ENCODE results near the gene OR4Q2.
"Not testable (repeated sequence)": the region's sequence is repeated elsewhere in the genome, so short reads cannot be mapped to it uniquely, and the experiment has no call there.

Gene OR4Q2

GRCh38 chr14:20001863-20002262, at the start of gene OR4Q2:
Gene OR4Q2, plus strand, starts transcription at chr14:20002163.
- DNase-seq, result no peak

DNA sequence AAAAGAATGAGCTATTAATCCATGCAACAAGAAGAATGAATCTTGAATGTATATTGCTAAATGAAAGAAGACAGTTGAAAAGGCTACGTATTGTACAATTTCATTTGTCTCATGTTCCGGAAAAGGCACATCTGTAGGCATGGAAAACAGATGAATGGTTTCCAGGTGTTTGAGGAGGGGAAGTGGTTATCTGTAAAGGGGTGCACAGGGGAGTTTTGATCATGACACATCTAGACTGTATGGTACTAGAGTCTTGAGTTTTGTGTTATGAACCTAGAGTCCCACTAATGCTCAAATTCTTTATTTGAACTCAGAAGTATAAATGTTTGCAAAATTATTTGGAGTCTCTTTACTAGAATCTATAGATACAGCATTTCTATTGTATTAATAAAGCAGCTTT, 32.2 kb upstream of the OR4Q2 start:
- not testable (repeated sequence) for DNase-seq

DNA sequence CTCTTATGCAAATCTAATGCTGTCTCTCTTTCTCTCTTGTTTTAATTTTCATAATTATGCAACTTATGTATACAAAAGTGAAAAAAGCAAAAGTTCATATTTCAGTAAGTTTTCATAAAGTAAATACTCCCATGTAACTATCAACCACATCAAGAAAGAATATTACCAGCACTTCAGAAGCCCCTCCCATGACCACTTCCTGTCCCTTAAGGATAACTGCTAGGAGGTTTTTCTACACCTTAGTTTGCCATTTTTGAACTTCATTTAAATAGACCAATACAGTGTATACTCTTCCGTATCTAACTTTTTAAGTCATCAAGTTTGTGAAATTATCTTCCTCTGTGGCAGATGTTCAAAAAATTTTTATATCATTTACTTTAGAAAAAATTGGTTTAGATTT, 27.1 kb upstream of the OR4Q2 start:
- DNase-seq, result no peak

DNA sequence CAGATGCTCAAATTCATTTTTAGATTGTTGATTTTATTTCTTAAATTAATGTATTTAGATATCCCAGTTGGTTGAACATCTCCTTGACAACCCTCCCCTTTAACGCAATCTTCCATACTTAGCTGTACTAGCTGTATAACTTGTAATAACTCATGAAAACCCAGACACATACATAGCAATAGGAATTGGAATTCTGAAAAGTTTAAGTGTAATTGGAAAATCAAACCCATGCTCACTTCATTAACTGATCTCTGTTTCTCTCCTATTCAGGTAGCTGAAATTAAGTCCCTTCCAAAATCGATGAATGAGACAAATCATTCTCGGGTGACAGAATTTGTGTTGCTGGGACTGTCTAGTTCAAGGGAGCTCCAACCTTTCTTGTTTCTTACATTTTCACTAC, 26.7 kb upstream of the OR4Q2 start, which contains the start of gene OR4K15:
Gene OR4K15 (plus strand): TSS at position 301 of the 400 bp plus-strand sequence. CDS start 0 bp downstream, at position 301.
- no peak for DNase-seq

DNA sequence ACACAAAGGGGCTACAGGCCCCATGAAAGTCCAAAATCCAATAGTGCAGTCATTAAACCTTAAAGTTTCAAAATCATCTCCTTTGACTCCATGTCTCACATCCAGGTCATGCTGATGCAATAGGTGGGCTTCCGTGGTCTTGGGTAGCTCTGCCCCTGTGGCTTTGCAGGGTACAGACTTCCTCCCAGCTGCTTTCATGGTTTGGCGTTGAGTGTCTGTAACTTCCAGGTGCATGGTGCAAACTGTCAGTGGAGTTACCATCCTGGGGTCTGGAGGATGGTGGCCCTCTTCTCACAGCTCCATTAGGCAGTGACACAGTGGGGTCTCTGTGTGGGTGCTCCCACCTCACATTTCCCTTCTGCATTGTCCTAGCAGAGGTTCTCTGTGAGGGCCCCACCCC, 8.5 kb upstream of the OR4Q2 start:
- DNase-seq, result no peak

- no peak for DNase-seq
These were observed 356 bp downstream of the OR4Q2 start for GRCh38 chr14:20002319-20002718.

GRCh38 chr14:20008156-20008555, 6.2 kb downstream of the OR4Q2 start:
- no peak for DNase-seq

GRCh38 chr14:20019257-20019865, 17.4 kb downstream of the OR4Q2 start, which contains the start of gene OR4K14:
Gene OR4K14, minus strand, starts transcription at chr14:20019307. Its CDS starts 4,114 bp downstream, at chr14:20015193.
- DNase-seq, result no peak

GRCh38 chr14:20031058-20031457, 29.1 kb downstream of the OR4Q2 start:
- no peak for DNase-seq

GRCh38 chr14:20035449-20035848, 33.5 kb downstream of the OR4Q2 start:
- DNase-seq, result no peak

- no peak for DNase-seq
These were observed 34.0 kb downstream of the OR4Q2 start, which contains the start of gene OR4K13 for GRCh38 chr14:20035938-20036337. Gene OR4K13, minus strand, starts transcription at chr14:20036038. Its CDS starts 1,280 bp downstream, at chr14:20034758.

GRCh38 chr14:20044243-20044642, 42.3 kb downstream of the OR4Q2 start:
- no peak for DNase-seq

GRCh38 chr14:20048202-20048601, 46.2 kb downstream of the OR4Q2 start:
- DNase-seq, result no peak
